HepG2 (cell line): ENCODE data around the gene EVA1A. TPM values are rescaled to one million over a fixed set of nuclear protein-coding genes. Genes with fewer than 3 reads are reported as not detected.

Experiments used
- ARID3A ChIP-seq: IDR thresholded peaks from 2 replicates; pipeline ENCODE4 v1.6.1; 2012; ENCODE audit warnings: low read depth, low read length, improper control_type of control experiment
- ARNT ChIP-seq: fragments of 450-650 bp; IDR thresholded peaks from 2 replicates; pipeline ENCODE4 v1.6.1; 2017
- ASH2L ChIP-seq: fragments of 300-600, 200-600 bp; sonication (generic); IDR thresholded peaks from 2 replicates; pipeline ENCODE4 v1.7.0; 2017; ENCODE audit warnings: low read depth, mild to moderate bottlenecking, moderate library complexity, mixed read lengths, low read length; ENCODE audit not compliant: insufficient read length
- ESRRA ChIP-seq: sonication (generic); formaldehyde crosslinking; IDR thresholded peaks from 2 replicates; pipeline ENCODE4 v1.5.1; 2020; ENCODE audit warnings: mild to moderate bottlenecking, low read depth, missing genetic modification reagents
- FOXC1 ChIP-seq: sonication (generic); formaldehyde crosslinking; IDR thresholded peaks from 2 replicates; pipeline ENCODE4 v1.8.0; 2022; ENCODE audit warnings: mild to moderate bottlenecking, missing genetic modification reagents, borderline replicate concordance
- GLI4 ChIP-seq: sonication (generic); formaldehyde crosslinking; IDR thresholded peaks from 2 replicates; pipeline ENCODE4 v1.5.1; 2020; ENCODE audit warnings: missing genetic modification reagents, mild to moderate bottlenecking, moderate library complexity, borderline replicate concordance
- HNF4A ChIP-seq: sonication (generic); formaldehyde crosslinking; IDR thresholded peaks from 2 replicates; pipeline ENCODE4 v1.4.0; 2020; ENCODE audit warnings: missing genetic modification reagents
- ISX ChIP-seq: sonication (generic); formaldehyde crosslinking; conservative IDR thresholded peaks from 2 replicates; pipeline ENCODE4 v1.5.0; 2020; ENCODE audit warnings: missing genetic modification reagents
- MXD3 ChIP-seq: IDR thresholded peaks from 2 replicates; pipeline ENCODE4 v1.6.1; 2016; ENCODE audit warnings: mild to moderate bottlenecking, missing biosample characterization, missing genetic modification reagents
- RAD21 ChIP-seq: fragments of 450-650 bp; formaldehyde crosslinking; IDR thresholded peaks from 2 replicates; pipeline ENCODE4 v1.5.0; 2020; ENCODE audit warnings: mild to moderate bottlenecking
- SCMH1 ChIP-seq: sonication (generic); formaldehyde crosslinking; IDR thresholded peaks from 2 replicates; pipeline ENCODE4 v1.9.0; 2021; ENCODE audit warnings: missing genetic modification reagents, mild to moderate bottlenecking, borderline replicate concordance
- SKI ChIP-seq: fragments of 450-650 bp; IDR thresholded peaks from one replicate; pipeline ENCODE4 v1.6.1; 2018; ENCODE audit warnings: mild to moderate bottlenecking; ENCODE audit not compliant: partially characterized antibody
- SMAD1 ChIP-seq: sonication (generic); formaldehyde crosslinking; IDR thresholded peaks from 2 replicates; pipeline ENCODE4 v1.4.0; 2020; ENCODE audit warnings: missing genetic modification reagents, low read depth, mild to moderate bottlenecking, borderline replicate concordance
- SMARCE1 ChIP-seq: fragments of 450-650 bp; IDR thresholded peaks from 2 replicates; pipeline ENCODE4 v1.6.1; 2017; ENCODE audit warnings: borderline replicate concordance
- ZMAT5 ChIP-seq: sonication (generic); formaldehyde crosslinking; IDR thresholded peaks from 2 replicates; pipeline ENCODE4 v1.5.0; 2020; ENCODE audit warnings: mild to moderate bottlenecking, low read depth, missing genetic modification reagents, borderline replicate concordance
- ZNF33B ChIP-seq: sonication (generic); formaldehyde crosslinking; IDR thresholded peaks from 2 replicates; pipeline ENCODE4 v1.5.1; 2020; ENCODE audit warnings: mild to moderate bottlenecking, missing genetic modification reagents
- ZNF510 ChIP-seq: sonication (generic); formaldehyde crosslinking; IDR thresholded peaks from 2 replicates; pipeline ENCODE4 v1.4.0; 2020; ENCODE audit warnings: low read depth, mild to moderate bottlenecking, missing genetic modification reagents
- ZNF512B ChIP-seq: sonication (generic); formaldehyde crosslinking; IDR thresholded peaks from 2 replicates; pipeline ENCODE4 v1.5.1; 2020; ENCODE audit warnings: missing genetic modification reagents, mild to moderate bottlenecking, borderline replicate concordance
- ZNF572 ChIP-seq: sonication (generic); formaldehyde crosslinking; IDR thresholded peaks from 2 replicates; pipeline ENCODE4 v1.5.1; 2020; ENCODE audit warnings: mild to moderate bottlenecking, missing genetic modification reagents
- ZNF773 ChIP-seq: sonication (generic); formaldehyde crosslinking; IDR thresholded peaks from 2 replicates; pipeline ENCODE4 v1.4.0; 2020; ENCODE audit warnings: missing genetic modification reagents, borderline replicate concordance
- polyA plus RNA-seq, 8 experiments: library from polyadenylated mRNA; depleted of rRNA in 3 of 8; stranded (reverse) in 7 of 8; unstranded in 1 of 8; fragments of >200 nt; fragmentation: Illumina TruSeq in 4 of 8; extraction: Trizol in 4 of 8; gene quantifications; 2 replicates each; pipeline versions ENCODE4 v1.2.1 to v1.2.3, GENCODE V29; 2011 to 2016; ENCODE audit warnings: low read depth in 4 of 8, missing spikeins in 1 of 8, mixed read lengths in 1 of 8; ENCODE audit not compliant: insufficient read depth in 1 of 8
- total RNA-seq, 5 experiments: library from RNA; depleted of rRNA; stranded (reverse); fragments of >200 nt; fragmentation: Illumina TruSeq; extraction: Trizol; gene quantifications; 2 replicates each; pipeline ENCODE4 v1.2.3, GENCODE V29; 2016; ENCODE audit warnings: low read depth in 1 of 5
- TF ChIP-seq, protein P1 (sequence below): sonication (generic); formaldehyde crosslinking; IDR thresholded peaks from 2 replicates; pipeline ENCODE4 v1.5.1; 2020; ENCODE audit warnings: missing genetic modification reagents, mild to moderate bottlenecking, borderline replicate concordance
- TF ChIP-seq, protein P2 (sequence below): sonication (generic); formaldehyde crosslinking; IDR thresholded peaks from 2 replicates; pipeline ENCODE4 v1.8.0; 2022; ENCODE audit warnings: missing genetic modification reagents, mild to moderate bottlenecking, borderline replicate concordance

Gene EVA1A
- total and polyA plus RNA-seq, 2 of the 13 experiments (the other 11 are each of a cell fraction or from before 2014, with no cell fraction given): 57.5 to 57.8 TPM

DNA sequence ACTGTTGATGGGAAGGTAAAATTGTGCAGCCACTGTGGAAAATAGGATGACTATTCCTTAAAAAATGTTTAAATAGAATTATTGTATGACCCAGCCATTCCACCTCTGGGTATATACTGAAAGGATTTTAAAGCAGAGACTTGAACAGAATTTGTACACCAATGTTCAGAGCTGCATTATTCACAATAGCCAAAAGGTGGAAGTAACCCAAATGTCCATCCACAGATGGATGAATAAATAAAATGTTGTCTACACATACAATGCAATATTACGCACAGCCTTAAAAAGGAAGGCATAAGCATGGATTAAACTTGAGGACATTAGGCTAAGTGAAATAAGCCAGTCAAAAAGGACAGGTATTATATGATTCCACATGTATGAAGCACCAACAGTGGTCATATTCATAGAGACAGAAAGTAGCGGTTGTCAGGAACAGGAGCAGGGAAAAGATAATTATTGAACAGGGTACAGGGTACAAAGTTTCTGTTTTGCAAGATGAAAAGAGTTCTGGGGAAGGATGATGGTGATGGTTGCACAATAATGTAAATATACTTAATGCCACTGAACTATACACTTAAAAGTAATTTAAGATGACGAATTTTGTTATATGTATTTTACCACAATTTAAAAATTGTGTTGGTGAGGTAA is 39.4 kb downstream of the EVA1A start (continued):
- TF ChIP-seq ZNF512B (no peak), SKI (peak; percentile 71), RAD21 (CRISPR knock-in tag) (peak; percentile 44; the same call in 1 of the 2 replicates), ARID3A (peak; percentile 99), MXD3 (CRISPR knock-in tag) (no peak), ZNF510 (CRISPR knock-in tag) (no peak), ZNF572 (CRISPR knock-in tag) (no peak), ESRRA (CRISPR knock-in tag) (no peak), FOXC1 (CRISPR knock-in tag) (no peak), SMAD1 (no peak; the same call in 1 of the 2 replicates), ARNT (no peak), GLI4 (CRISPR knock-in tag) (no peak), SMARCE1 (peak; percentile 71; the same call in 1 of the 2 replicates), ASH2L (peak; percentile 98), ZNF33B (CRISPR knock-in tag) (no peak), SCMH1 (CRISPR knock-in tag) (no peak), ZMAT5 (CRISPR knock-in tag) (no peak), ZNF773 (CRISPR knock-in tag) (no peak), ISX (CRISPR knock-in tag) (no peak), HNF4A (CRISPR knock-in tag) (peak; percentile 100)
- TF ChIP-seq, protein P1, sequence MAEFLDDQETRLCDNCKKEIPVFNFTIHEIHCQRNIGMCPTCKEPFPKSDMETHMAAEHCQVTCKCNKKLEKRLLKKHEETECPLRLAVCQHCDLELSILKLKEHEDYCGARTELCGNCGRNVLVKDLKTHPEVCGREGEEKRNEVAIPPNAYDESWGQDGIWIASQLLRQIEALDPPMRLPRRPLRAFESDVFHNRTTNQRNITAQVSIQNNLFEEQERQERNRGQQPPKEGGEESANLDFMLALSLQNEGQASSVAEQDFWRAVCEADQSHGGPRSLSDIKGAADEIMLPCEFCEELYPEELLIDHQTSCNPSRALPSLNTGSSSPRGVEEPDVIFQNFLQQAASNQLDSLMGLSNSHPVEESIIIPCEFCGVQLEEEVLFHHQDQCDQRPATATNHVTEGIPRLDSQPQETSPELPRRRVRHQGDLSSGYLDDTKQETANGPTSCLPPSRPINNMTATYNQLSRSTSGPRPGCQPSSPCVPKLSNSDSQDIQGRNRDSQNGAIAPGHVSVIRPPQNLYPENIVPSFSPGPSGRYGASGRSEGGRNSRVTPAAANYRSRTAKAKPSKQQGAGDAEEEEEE (CRISPR knock-in tag): no peak
- TF ChIP-seq, protein P2, sequence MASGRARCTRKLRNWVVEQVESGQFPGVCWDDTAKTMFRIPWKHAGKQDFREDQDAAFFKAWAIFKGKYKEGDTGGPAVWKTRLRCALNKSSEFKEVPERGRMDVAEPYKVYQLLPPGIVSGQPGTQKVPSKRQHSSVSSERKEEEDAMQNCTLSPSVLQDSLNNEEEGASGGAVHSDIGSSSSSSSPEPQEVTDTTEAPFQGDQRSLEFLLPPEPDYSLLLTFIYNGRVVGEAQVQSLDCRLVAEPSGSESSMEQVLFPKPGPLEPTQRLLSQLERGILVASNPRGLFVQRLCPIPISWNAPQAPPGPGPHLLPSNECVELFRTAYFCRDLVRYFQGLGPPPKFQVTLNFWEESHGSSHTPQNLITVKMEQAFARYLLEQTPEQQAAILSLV (CRISPR knock-in tag): no peak
